ENCODE results near the gene CCDC12. TPM values are rescaled to one million over a fixed set of nuclear protein-coding genes. Genes with fewer than 3 reads are reported as not detected.

The CCDC12 gene
- total RNA-seq, 1 donor from 2014 or later, result 64.3 TPM

DNA sequence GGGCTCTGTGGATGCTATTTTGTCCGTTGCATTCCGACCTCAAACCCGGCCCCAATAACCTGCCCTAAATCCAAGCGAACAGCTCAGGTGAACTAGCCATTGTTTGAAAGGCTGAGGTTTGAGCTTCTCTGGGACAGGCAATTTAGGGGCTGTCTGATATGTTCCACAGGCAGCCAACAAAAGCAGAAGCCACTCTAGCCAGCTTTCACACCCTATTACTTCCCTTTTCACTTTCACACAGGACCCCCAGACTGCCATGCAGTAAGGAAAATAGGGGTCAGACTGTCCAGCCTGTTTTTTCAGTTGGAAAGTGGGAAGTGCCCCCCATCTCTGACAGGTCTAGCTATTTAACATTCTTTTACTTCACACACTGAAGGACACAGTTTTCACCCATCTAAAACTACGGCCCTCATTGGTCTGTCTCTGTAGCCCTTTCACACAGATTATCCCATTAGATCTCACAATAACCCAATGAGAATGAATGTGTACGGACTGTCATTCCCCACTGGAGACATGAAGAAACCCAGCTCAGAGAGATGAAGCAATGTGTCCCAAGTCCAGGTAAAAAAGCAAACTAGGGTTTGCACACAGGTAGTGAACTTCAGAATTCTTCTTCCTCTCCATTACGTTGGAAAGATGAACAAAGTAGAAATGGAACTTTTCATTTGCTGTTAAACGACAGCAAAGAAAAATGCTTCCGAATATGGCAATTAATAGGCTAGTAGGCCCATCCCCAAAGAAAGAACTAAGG lies 1.9 kb downstream of the CCDC12 start:
- Mint-ChIP-seq H3K27me3 (no peaks in the 10 kb centered on the region), H3K4me3 (ENCODE audit: low read depth) (peak overlapping the region; percentile 99), H3K4me1 (ENCODE audit: low read depth) (peaks cover 55% of the 10 kb centered on the region), H3K9me3 (ENCODE audit: low read depth) (no peaks in the 10 kb centered on the region), H3K36me3 (ENCODE audit: insufficient read depth) (peaks cover 6% of the 10 kb centered on the region), H3K27ac (peak overlapping the region; percentile 80)
- DNase-seq (ENCODE audit: low spot score, unreplicated experiment), result no peak
- TF ChIP-seq, protein P1, sequence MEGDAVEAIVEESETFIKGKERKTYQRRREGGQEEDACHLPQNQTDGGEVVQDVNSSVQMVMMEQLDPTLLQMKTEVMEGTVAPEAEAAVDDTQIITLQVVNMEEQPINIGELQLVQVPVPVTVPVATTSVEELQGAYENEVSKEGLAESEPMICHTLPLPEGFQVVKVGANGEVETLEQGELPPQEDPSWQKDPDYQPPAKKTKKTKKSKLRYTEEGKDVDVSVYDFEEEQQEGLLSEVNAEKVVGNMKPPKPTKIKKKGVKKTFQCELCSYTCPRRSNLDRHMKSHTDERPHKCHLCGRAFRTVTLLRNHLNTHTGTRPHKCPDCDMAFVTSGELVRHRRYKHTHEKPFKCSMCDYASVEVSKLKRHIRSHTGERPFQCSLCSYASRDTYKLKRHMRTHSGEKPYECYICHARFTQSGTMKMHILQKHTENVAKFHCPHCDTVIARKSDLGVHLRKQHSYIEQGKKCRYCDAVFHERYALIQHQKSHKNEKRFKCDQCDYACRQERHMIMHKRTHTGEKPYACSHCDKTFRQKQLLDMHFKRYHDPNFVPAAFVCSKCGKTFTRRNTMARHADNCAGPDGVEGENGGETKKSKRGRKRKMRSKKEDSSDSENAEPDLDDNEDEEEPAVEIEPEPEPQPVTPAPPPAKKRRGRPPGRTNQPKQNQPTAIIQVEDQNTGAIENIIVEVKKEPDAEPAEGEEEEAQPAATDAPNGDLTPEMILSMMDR (IDR thresholded peaks at IDR 0.05; ENCODE audit: unreplicated experiment), result no peak

DNA sequence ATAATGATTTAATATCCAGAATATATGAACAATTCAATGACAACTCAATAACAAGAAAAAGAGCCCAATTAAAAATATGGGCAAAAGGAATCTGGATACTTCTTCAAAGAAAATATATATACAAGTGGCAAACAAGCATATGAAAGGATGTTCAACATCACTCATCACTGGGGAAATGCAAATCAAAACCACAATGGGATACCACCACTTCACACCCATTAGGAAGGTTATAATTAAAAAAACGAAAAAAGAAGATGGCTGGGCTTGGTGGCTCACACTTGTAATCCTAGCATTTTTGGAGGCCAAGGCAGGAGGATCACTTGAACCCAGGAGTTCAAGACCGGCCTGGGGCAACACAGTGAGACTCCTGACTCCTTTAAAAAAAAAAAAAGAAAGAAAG lies 4.1 kb downstream of the CCDC12 start:
- H3K9me3 Mint-ChIP-seq (ENCODE audit: low read depth), result no peaks in the 10 kb centered on the region
- H3K4me1 Mint-ChIP-seq (ENCODE audit: low read depth), result peaks cover 50% of the 10 kb centered on the region
- H3K36me3 Mint-ChIP-seq (ENCODE audit: insufficient read depth), result peaks cover 6% of the 10 kb centered on the region
- H3K27me3 Mint-ChIP-seq, result no peaks in the 10 kb centered on the region
- DNase-seq (ENCODE audit: low spot score, unreplicated experiment), result no peak
- no peak overlapping the region for H3K4me3 Mint-ChIP-seq (ENCODE audit: low read depth)
- TF ChIP-seq, protein P1 (IDR thresholded peaks at IDR 0.05; ENCODE audit: unreplicated experiment), result no peak
- no peak overlapping the region for H3K27ac Mint-ChIP-seq

DNA sequence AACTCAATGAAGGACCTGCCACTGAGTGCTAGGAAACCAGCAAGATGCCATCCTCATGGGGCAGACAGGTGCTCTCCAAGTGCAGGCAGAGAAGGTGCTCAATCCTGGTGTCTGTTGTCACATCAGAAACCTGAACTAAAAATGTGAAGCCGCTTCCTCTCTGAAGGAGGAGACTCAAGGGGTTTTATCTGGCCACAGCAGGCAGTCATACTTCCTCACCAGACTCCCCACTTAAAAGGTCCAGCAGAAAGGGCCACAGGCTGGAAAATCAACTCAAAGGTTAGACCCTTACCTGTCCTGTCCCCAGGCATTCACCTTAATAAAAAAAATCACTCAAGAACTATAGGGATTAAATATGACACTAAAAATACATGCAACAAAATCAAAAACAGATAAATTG lies 4.8 kb downstream of the CCDC12 start:
- Mint-ChIP-seq H3K27me3 (no peaks in the 10 kb centered on the region), H3K27ac (peak overlapping the region; percentile 94), H3K4me1 (ENCODE audit: low read depth) (peaks cover 51% of the 10 kb centered on the region), H3K36me3 (ENCODE audit: insufficient read depth) (peaks cover 6% of the 10 kb centered on the region), H3K9me3 (ENCODE audit: low read depth) (no peaks in the 10 kb centered on the region), H3K4me3 (ENCODE audit: low read depth) (peak overlapping the region; percentile 11)
- no peak for DNase-seq (ENCODE audit: low spot score, unreplicated experiment)
- TF ChIP-seq, protein P1 (IDR thresholded peaks at IDR 0.05; ENCODE audit: unreplicated experiment), result no peak

DNA sequence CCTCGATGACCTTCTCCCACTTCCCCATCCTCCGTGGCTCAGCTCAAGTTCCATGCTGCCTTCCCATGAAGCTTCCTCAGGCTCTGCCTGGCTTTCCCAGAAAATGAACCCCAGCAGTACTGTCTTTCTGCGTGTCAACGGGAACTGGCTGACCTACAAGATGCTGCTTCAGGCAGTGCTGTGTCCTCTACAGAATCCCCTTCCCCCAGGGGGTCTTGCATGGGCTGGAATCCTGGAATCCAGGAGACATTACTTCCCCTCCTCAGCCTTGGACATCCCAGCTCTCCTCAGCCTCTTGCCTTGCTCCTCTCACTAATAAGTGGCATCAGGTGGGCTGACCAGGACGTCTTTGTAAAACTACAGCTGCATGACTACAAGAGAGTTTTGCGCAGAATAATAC lies 5.4 kb downstream of the CCDC12 start:
- H3K27ac Mint-ChIP-seq, result peak overlapping the region; percentile 94
- peaks cover 55% of the 10 kb centered on the region for H3K4me1 Mint-ChIP-seq (ENCODE audit: low read depth)
- TF ChIP-seq, protein P1 (IDR thresholded peaks at IDR 0.05; ENCODE audit: unreplicated experiment), result no peak
- DNase-seq (ENCODE audit: low spot score, unreplicated experiment), result no peak
- no peaks in the 10 kb centered on the region for H3K9me3 Mint-ChIP-seq (ENCODE audit: low read depth)
- peak overlapping the region; percentile 11 for H3K4me3 Mint-ChIP-seq (ENCODE audit: low read depth)
- H3K27me3 Mint-ChIP-seq, result no peaks in the 10 kb centered on the region
- peaks cover 5% of the 10 kb centered on the region for H3K36me3 Mint-ChIP-seq (ENCODE audit: insufficient read depth)

DNA sequence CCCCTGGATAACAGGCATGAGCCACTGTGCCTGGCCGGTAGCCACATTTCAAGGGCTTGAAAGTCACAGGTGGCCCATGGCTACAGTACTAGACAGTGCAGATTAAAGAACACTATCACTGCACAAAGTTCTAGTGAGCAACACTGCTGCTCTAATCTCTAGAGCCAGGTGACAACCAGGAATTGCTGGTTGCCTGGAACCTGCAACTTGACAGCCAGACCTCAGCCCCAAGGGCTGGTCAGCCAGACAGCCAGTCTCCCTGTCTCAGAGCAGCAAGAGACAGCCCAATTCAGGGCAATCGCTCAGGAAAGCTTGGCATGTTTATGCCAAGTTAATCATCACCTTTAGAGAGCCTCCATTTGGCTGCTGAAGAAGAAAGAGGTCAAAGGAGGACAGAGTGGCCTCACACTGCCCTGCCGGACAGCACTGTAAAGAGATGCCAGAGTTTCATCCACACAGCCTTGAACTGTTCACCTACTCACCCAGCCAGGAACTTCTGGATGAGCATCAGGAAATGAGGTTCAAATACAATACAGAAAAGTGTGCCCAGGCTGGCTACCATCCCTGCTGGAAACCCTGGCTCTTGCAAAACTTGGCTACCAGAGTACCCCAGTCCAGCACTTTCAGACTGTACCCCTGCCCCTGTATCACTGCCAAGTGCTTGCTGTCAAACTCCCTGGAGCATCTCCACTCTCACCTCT lies 6.0 kb downstream of the CCDC12 start:
- Mint-ChIP-seq H3K36me3 (ENCODE audit: insufficient read depth) (peaks cover 5% of the 10 kb centered on the region), H3K4me1 (ENCODE audit: low read depth) (peaks cover 59% of the 10 kb centered on the region), H3K4me3 (ENCODE audit: low read depth) (no peak overlapping the region)

More for the DNA sequence above, 6.0 kb downstream of the CCDC12 start:
- no peaks in the 10 kb centered on the region for H3K27me3 Mint-ChIP-seq
- no peaks in the 10 kb centered on the region for H3K9me3 Mint-ChIP-seq (ENCODE audit: low read depth)
- TF ChIP-seq, protein P1 (IDR thresholded peaks at IDR 0.05; ENCODE audit: unreplicated experiment), result no peak
- no peak for DNase-seq (ENCODE audit: low spot score, unreplicated experiment)
- H3K27ac Mint-ChIP-seq, result peak overlapping the region; percentile 94

All from progenitor cell of endocrine pancreas (in vitro differentiated cells).